Gastrocnemius medialis (tissue), 4 donors: Measurements from ENCODE around the gene TPO. TPM values are rescaled to one million over a fixed set of nuclear protein-coding genes. Genes with fewer than 3 reads are reported as not detected.

Experiments used
- ATAC-seq, 2 donors: fragments of 150-250 bp; one replicate each; pipeline ENCODE4 v1.9.1; 2016
- DNase-seq, 2 donors: peaks; one replicate each; pipeline ENCODE4 v3.0.0-alpha.2; 2019
- H3K27ac ChIP-seq, 4 donors: fragments of 200-600 bp; sonication (generic); 1 replicate in 1 of 4; 2 replicates in 3 of 4; pipeline ENCODE4 v1.5.1; 2016 to 2018; ENCODE audit warnings: mild to moderate bottlenecking in 2 of 4, moderate library complexity in 1 of 4
- H3K27me3 ChIP-seq, 3 donors: fragments of 200-600 bp; sonication (generic) in 2 of 3; 1 replicate in 1 of 3; 2 replicates in 2 of 3; pipeline versions ENCODE4 v1.5.1 to v1.6.0; 2016 to 2019; ENCODE audit warnings: mild to moderate bottlenecking in 1 of 3, moderate library complexity in 1 of 3
- H3K36me3 ChIP-seq, 2 donors: fragments of 200-600 bp; sonication (generic) in 1 of 2; one replicate each; pipeline ENCODE4 v1.5.1; 2017 to 2018
- H3K4me1 ChIP-seq, 2 donors: fragments of 200-600 bp; sonication (generic) in 1 of 2; one replicate each; pipeline ENCODE4 v1.5.1; 2016 to 2017; ENCODE audit warnings: mild to moderate bottlenecking in 2 of 2
- H3K4me3 ChIP-seq, 4 donors: fragments of 200-600 bp; sonication (generic) in 3 of 4; 1 replicate in 1 of 4; 2 replicates in 3 of 4; pipeline ENCODE4 v1.5.1; 2016 to 2019; ENCODE audit warnings: mild to moderate bottlenecking in 2 of 4
- H3K9me3 ChIP-seq, 3 donors: fragments of 200-600 bp; sonication (generic) in 2 of 3; 1 replicate in 1 of 3; 2 replicates in 2 of 3; pipeline ENCODE4 v1.5.1; 2016 to 2019
- CTCF ChIP-seq, 5 experiments: fragments of 450-650 bp in 3 of 5; fragments of 200-600 bp in 2 of 5; sonication (generic) in 2 of 5; IDR thresholded peaks in 4 of 5; conservative IDR thresholded peaks in 1 of 5; 1 replicate in 4 of 5; 2 replicates in 1 of 5; pipeline ENCODE4 v1.5.1; 2016 to 2019; ENCODE audit warnings: antibody characterized with exemption in 5 of 5, mild to moderate bottlenecking in 3 of 5, moderate library complexity in 3 of 5
- POLR2A ChIP-seq, 2 donors: fragments of 450-650 bp; IDR thresholded peaks; one replicate each; pipeline ENCODE4 v1.6.1; 2017; ENCODE audit warnings: antibody characterized with exemption in 2 of 2, mild to moderate bottlenecking in 2 of 2, moderate library complexity in 2 of 2
- in situ Hi-C, 4 donors: fragments of 200-750 bp; cut with MboI; loops; one replicate each; pipeline versions ENCODE4 v1.15.0 to v1.8.0; 2017; ENCODE audit warnings: low sequenced_read_pairs in 4 of 4
- intact Hi-C: fragments of 100-400 bp; cut with DNase I; formaldehyde crosslinking; loops from one replicate; pipeline ENCODE4 v1.15.1; 2023; ENCODE audit warnings: low total_unique reads
- total RNA-seq, 4 donors: library from RNA; depleted of rRNA; stranded (reverse); fragments of >200 nt; gene quantifications; one replicate each; pipeline versions ENCODE4 v1.1.0 to v1.2.3, GENCODE V29; 2016

The TPO gene
- 10 to 100 TPM in 1 of 4 donors, 1 to 10 TPM in 3; 3.3 to 11.6 (median 5.3) TPM for total RNA-seq

- Histone ChIP-seq H3K27me3 (no peaks in the 10 kb centered on the region), H3K4me1 (no peaks in the 10 kb centered on the region), H3K4me3 (no peak within 1 kb of the TSS), H3K9me3 (no peaks in the 10 kb centered on the region), H3K36me3 (no peaks in the 10 kb centered on the region), H3K27ac (no peak within 1 kb of the TSS)
- ATAC-seq (no peak), DNase-seq (no peak)
- in situ Hi-C loops, result no loop called here
- TF ChIP-seq CTCF (IDR thresholded peaks at IDR 0.05 in 4 of 5, conservative IDR thresholded peaks at IDR 0.05 in 1 of 5) (no peak), POLR2A (IDR thresholded peaks at IDR 0.05) (no peak)
- intact Hi-C loops, result no loop called here
Observed at GRCh38 chr2:1413156-1413710, at the start of gene TPO. TPO (plus strand) TSS chr2:1413463; CDS start chr2:1414409, 946 bp downstream.

- intact Hi-C loops, result no loop called here
Observed at GRCh38 chr2:1366546-1367134, 46.6 kb upstream of the TPO start.

GRCh38 chr2:1367601-1368000 lies 45.7 kb upstream of the TPO start:
- no peak overlapping the region for H3K27ac ChIP-seq

More at GRCh38 chr2:1366546-1367134, 46.6 kb upstream of the TPO start:
- H3K4me1 ChIP-seq, result no peaks in the 10 kb centered on the region
- H3K4me3 ChIP-seq, result no peak overlapping the region
- no peak overlapping the region for H3K27ac ChIP-seq
- TF ChIP-seq CTCF (IDR thresholded peaks at IDR 0.05 in 4 of 5, conservative IDR thresholded peaks at IDR 0.05 in 1 of 5) (no peak), POLR2A (IDR thresholded peaks at IDR 0.05) (no peak)
- in situ Hi-C loops, result no loop called here
- H3K9me3 ChIP-seq, result no peaks in the 10 kb centered on the region
- peak in 1 of 2 donors; percentile 10 for DNase-seq
- ATAC-seq, result no peak
- no peaks in the 10 kb centered on the region for H3K36me3 ChIP-seq
- no peaks in the 10 kb centered on the region for H3K27me3 ChIP-seq

GRCh38 chr2:1369905-1370304 lies 43.4 kb upstream of the TPO start:
- no peaks in the 10 kb centered on the region for H3K9me3 ChIP-seq
- H3K4me1 ChIP-seq, result no peaks in the 10 kb centered on the region
- no peak overlapping the region for H3K27ac ChIP-seq
- ATAC-seq (no peak), DNase-seq (no peak)
- no peaks in the 10 kb centered on the region for H3K36me3 ChIP-seq
- in situ Hi-C loops, result no loop called here
- no peak for TF ChIP-seq POLR2A (IDR thresholded peaks at IDR 0.05)
- TF ChIP-seq CTCF (IDR thresholded peaks at IDR 0.05 in 4 of 5, conservative IDR thresholded peaks at IDR 0.05 in 1 of 5), result no peak
- no peaks in the 10 kb centered on the region for H3K27me3 ChIP-seq
- H3K4me3 ChIP-seq, result no peak overlapping the region
- intact Hi-C loops, result no loop called here

More at GRCh38 chr2:1367601-1368000, 45.7 kb upstream of the TPO start:
- in situ Hi-C loops (no loop called here), intact Hi-C loops (no loop called here)
- Histone ChIP-seq H3K4me1 (no peaks in the 10 kb centered on the region), H3K36me3 (no peaks in the 10 kb centered on the region), H3K27me3 (no peaks in the 10 kb centered on the region), H3K4me3 (no peak overlapping the region), H3K9me3 (no peaks in the 10 kb centered on the region)
- TF ChIP-seq CTCF (IDR thresholded peaks at IDR 0.05 in 4 of 5, conservative IDR thresholded peaks at IDR 0.05 in 1 of 5), result no peak
- TF ChIP-seq POLR2A (IDR thresholded peaks at IDR 0.05), result no peak
- no peak for DNase-seq
- no peak for ATAC-seq
